Measurements from ENCODE around the gene PPP1R7.
A peak's percentile ranks its signal among the peaks of the same experiment; 100 is the strongest.

PPP1R7 gene

DNA sequence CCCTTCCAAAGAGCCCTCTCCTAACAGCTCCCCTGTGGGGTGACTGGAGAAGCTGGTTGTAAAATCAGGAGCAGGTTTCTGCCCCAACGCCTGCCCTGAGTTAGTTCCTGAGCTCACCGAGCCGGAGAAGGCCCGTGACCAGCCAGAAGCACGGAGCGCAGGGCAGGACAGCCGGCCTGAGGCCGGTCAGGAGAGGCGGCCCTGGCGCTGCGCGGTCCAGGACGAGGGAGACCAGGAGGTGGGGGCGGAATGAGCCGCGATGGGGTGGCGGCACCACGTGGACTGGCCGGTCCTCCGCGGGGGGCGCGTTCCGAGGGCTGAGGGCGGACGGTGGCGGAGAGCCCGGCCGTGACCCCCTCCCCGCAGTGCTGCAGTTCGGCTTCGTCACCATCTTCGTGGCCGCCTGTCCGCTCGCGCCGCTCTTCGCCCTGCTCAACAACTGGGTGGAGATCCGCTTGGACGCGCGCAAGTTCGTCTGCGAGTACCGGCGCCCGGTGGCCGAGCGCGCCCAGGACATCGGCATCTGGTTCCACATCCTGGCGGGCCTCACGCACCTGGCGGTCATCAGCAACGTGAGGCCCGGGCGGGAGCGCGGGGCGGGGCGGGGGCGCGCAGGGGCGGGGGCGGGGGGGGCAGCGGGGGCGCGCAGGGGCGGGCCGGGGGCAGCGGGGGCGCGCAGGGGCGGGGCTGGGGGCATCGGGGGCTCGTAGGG is 67.2 kb downstream of the PPP1R7 start:
- DNase-seq, result peak; percentile 12

GRCh38 chr2:241218131-241219029 is 68.1 kb downstream of the PPP1R7 start:
- peak; percentile 27 for DNase-seq

- no peak for DNase-seq
Observed at GRCh38 chr2:241219030-241219382, 68.7 kb downstream of the PPP1R7 start.

- DNase-seq, result no peak
Observed at GRCh38 chr2:241219856-241220356, 69.6 kb downstream of the PPP1R7 start.

DNA sequence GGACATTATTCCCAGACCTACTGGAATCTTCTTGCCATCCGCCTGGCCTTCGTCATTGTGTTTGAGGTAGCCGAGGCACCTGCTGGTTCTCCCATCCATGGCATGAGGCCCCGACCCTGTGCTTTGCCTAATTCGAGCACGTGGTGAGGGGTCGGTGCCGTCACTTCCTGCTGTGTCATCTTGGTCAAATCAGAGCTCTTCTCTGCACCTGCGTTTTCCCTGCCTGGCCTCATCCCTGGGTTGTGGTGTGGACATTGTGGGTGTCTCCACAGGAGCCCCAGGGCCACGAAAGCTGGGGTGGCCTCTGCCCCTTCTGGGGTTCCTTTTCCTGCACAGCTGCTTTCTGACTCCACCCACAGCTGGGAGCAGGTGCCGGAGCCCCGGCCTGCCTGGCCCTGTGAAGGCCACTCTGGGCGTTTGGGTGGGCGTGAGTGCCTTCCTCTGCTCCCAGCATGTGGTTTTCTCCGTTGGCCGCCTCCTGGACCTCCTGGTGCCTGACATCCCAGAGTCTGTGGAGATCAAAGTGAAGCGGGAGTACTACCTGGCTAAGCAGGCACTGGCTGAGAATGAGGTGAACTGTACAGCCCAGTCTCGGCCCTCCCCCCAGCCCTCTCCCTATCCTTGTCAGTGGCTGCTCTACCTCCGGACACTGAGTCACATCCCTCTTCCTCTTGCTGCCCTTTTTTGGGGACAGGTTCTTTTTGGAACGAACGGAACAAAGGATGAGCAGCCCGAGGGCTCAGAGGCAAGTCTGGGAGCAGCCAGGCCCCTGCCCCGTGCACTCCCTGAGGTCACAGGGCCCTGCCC is 73.1 kb downstream of the PPP1R7 start:
- DNase-seq, result no peak

GRCh38 chr2:241224018-241224850 is 74.0 kb downstream of the PPP1R7 start:
- DNase-seq, result no peak

DNA sequence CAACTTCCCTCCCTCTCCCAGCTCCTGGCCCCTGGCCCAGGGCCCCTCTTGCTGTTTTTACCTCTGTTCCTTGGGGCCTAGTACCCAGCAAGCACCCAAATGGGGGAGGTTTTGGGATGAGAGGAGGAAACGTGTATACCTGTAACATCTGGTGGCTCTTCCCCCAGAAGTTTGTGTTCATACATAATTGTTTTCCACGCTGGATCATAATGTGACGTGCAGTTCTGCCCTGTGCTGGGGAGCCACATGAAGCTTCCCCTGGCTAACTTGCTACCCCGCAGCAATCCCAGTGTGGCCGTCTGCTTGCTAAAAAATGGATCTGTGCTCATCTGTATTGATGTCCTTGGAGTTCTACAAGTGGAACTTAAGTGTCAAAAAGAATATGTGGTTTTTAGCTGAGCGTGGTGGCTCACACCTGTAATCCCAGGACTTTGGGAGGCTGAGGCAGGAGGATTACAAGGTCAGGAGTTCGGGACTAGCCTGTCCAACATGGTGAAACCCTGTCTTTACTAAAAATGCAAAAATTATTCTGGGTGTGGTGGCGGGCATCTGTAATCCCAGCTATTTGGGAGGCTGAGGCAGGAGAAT is 74.7 kb downstream of the PPP1R7 start:
- DNase-seq, result no peak

- no peak for DNase-seq
Observed at GRCh38 chr2:241225545-241225944, 75.3 kb downstream of the PPP1R7 start.

- DNase-seq, result no peak
Observed at GRCh38 chr2:241225983-241226382, 75.7 kb downstream of the PPP1R7 start.

DNA sequence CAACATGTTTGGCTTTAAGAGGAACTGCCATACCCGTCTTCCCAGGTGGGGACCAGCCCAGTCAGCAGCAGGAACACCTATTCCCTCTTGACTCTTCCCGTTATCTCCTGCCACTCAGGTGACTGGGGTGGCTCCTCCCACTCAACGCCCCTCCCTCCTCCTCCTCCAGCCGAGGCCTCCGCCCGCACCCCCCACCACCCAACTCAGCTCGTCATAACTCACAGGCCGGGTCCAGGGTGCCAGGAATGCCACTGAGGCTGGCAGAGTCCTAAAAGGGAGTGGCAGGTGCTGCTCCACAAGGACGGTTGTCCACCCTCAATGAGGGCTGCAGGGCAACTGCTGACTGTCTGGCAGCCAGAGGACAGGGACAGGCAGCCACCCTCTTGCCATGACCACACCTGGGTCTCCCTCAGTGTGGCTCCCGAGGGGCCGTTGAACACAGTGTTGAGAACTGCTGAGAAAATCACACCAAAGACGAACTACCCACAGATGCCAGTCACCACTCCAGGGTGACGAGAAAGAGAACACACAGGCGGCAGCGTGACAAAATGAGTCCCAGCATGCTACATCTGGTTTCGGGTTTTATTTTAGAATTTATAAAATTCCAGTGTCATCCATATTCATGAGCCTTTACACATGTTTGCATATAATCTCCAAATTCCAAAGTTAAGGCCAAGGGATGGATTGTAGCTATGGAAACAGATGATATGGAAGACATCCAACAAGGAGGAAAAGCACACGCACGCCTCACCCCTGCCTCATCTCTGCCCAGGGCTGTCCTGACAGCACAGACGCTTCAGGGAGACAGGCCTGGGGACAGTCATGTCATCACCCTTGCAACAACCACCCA is 76.7 kb downstream of the PPP1R7 start:
- DNase-seq, result no peak

DNA sequence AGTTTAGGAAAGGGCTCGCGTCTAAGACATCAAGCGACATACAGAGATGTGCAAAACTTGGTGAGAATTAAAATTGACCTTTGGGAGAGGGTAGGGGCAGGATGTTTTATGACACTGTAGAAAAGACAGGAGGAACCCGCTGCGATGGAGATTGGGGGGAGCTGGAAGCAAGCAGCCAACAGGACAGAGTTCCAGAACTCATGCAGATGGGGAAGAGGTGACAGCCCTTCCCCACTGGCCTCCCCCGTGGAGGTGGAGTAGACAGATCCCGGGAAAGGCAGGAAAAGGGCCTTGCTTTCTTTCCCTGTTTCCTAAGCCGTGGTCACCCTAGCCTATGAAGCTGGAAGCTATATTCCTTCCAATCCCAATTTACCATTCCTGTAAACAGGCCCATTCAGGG is 77.3 kb downstream of the PPP1R7 start:
- DNase-seq, result no peak

DNA sequence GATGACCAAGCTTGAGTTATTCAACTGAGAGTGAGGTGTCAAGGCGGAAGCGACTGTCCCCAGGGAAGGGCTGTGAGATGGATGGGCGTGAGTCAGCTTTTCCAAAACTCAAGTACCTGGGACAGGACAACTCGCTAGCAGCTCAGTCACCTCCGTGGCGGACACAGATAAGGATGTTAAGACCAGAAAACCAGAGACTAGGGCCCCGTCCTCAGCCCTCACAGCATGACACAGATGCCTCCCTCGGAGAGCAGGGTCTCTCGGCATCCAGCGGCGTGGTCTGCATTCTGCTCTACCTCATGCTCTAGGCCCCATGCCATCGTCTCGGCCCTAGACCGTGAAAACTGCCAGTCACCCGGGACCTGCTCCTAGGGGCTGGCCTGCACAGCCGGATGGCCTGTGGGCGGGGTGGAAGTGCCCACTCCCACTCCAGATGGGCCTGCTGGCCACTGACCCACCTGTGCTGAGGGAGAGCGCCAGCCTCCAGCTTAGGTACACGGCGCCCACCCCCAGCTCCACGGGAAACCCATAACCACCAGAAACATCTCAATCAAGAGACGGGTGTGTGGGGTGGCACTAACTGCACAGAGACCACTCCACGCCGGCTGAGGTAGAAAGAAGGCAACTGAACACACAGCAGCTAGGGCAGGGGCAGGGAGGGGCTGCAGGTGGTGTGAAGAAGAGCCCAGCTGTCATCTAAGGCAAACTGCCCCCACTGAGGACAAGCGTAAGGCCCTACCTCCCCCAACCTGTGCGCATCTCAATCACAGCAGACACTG is 78.0 kb downstream of the PPP1R7 start:
- DNase-seq, result no peak

GRCh38 chr2:241228860-241229516 is 78.7 kb downstream of the PPP1R7 start:
- no peak for DNase-seq

- DNase-seq, result no peak
Observed at GRCh38 chr2:241229563-241230401, 79.5 kb downstream of the PPP1R7 start.

DNA sequence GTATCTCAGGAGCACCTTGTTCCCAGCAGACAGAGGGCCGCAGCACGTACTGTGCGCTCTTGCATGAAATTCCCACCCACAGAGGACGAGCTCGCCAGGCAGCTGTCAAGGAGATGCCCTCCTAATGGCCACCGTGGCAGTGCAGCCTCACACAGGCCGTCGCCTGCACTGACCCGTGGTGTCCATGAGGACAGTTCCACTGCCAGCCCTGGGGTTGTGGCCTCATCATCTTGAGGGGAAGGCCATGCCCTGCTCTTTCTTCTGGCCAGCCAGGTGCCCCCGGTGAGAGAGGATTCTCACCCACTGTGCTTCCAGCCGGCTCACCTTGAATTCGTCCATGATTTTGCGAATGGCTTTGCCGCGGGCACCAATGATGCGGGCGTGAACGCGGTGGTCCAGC is 80.2 kb downstream of the PPP1R7 start:
- no peak for DNase-seq

- no peak for DNase-seq
Observed at GRCh38 chr2:241232736-241233575, 82.7 kb downstream of the PPP1R7 start.

Data from activated CD4-positive, alpha-beta T cell treated with anti-CD3 and anti-CD28 coated beads, Interleukin-2, amount 50 U/mL, for 1 hour (primary cell).